GM12872 (cell line): ENCODE results near the gene HHIPL1.

ENCODE experiments used
- TF ChIP-seq, protein P1 (sequence below): IDR thresholded peaks from 3 replicates; pipeline ENCODE4 v1.5.1; 2011; ENCODE audit warnings: low read depth, mild to moderate bottlenecking, low read length, moderate library complexity; ENCODE audit not compliant: insufficient read depth

Gene HHIPL1

GRCh38 chr14:99660006-99660566 lies 15.2 kb downstream of the HHIPL1 start:
- TF ChIP-seq, protein P1, sequence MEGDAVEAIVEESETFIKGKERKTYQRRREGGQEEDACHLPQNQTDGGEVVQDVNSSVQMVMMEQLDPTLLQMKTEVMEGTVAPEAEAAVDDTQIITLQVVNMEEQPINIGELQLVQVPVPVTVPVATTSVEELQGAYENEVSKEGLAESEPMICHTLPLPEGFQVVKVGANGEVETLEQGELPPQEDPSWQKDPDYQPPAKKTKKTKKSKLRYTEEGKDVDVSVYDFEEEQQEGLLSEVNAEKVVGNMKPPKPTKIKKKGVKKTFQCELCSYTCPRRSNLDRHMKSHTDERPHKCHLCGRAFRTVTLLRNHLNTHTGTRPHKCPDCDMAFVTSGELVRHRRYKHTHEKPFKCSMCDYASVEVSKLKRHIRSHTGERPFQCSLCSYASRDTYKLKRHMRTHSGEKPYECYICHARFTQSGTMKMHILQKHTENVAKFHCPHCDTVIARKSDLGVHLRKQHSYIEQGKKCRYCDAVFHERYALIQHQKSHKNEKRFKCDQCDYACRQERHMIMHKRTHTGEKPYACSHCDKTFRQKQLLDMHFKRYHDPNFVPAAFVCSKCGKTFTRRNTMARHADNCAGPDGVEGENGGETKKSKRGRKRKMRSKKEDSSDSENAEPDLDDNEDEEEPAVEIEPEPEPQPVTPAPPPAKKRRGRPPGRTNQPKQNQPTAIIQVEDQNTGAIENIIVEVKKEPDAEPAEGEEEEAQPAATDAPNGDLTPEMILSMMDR, result no peak

DNA sequence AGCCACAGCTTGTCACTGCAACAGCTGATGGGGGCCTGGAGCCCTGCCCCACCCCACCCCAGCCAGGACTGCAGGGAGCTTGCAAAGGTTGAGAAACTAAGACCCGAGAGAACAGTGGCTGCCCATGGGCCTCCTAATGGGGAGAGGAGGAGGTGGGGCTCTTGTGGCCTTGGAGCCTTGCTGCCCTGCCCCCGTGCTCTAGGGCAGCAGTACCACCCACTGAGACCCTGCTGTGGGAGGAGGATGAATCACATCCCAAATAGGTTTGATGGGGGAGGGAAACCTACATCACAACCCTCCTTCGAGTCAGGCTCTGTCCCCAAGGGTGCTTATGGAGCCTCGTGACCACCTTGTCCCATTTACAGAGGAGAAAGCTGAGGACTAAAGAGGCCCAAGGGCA lies 15.9 kb downstream of the HHIPL1 start:
- TF ChIP-seq, protein P1, result no peak

DNA sequence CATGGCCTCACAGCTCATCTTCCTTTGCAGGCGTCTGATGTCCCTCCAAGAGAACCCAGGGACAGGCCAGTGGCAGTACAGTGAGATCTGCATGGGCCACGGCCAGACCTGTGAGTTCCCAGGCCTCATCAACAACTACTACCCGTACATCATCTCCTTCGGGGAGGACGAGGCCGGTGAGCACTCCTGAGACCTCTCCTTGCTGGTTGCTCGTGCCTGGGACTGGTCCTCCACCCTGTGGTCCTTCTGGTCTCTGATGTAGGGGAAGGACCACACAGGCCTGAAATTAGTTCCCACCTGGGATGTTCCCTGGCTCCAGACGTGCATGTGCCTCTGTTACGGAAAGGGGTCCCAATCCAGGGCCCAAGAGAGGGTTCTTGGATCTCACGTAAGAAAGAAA lies 17.9 kb downstream of the HHIPL1 start:
- TF ChIP-seq, protein P1, result no peak

DNA sequence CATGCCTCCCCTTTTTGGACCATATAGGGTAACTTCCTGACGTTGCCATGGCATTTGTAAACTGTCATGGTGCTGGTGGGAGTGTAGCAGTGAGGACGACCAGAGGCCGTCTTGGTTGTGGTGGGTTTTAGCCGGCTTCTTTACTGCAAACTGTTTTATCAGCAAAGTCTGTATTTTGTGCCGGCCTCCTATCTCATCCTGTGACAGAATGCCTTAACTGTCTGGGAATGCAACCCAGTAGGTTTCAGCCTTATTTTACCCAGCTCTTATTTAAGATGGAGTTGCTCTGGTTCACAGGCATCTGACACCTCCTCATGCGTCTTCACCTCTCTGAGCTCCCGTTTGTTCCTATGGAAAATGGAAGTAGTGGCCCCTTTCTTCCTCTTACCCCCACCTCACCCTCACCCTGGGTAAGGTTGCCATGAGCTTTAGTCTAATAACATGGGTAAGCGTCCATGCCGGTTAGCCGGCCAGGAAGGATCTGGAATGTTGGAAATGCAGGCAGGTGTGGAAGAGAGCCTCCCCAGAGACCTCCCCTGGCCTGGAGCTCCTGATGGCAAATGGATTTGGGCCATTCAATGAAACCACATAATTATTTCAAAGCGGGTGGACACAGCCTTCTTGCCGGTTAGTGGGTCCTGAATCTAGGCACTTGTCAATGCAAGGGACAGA lies 18.6 kb downstream of the HHIPL1 start:
- TF ChIP-seq, protein P1, result no peak

DNA sequence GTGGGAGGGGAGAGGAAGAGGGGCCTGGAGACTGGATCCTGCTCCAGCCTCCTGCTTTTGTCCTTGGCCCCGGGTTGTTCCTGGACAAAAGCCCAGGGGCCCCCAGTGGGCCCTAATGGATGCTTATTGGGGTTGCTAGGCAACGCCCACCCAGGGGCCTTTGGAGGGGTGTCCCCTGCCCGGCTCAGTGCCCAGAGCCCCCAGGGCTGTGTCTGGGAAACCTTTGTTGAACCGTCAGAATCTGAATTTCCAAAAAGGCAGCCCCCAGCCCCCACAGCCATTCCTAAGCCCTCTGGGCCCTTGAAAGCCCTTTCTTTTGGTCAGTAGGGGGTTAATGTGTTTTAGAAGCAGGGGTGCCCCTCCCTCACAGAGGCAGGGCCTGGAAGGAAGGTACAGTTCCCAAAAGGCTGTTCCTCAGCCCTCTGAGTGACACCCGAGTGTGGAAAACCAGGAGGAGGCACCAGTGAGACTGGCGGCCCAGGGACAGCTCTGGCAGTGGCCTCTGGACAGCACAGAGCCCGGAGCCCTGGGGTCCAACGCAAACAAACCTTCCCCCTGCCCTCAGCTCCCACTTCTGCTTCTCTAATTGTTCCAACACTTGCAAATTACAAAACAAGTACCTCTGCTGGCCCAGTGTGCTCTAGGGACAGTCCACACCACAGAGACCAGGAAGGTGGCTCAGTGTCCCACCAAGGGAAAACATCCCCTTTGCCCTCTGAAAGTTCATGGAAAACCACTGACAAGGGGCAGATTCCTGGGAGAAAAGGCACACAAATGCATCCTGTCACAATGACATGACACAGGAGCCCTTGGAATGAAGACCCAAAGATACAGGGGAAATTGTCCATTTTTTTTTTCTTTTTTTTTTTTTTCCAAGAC lies 19.4 kb downstream of the HHIPL1 start:
- TF ChIP-seq, protein P1, result no peak

- TF ChIP-seq, protein P1, result no peak
Observed at GRCh38 chr14:99664937-99665273, 20.0 kb downstream of the HHIPL1 start.

DNA sequence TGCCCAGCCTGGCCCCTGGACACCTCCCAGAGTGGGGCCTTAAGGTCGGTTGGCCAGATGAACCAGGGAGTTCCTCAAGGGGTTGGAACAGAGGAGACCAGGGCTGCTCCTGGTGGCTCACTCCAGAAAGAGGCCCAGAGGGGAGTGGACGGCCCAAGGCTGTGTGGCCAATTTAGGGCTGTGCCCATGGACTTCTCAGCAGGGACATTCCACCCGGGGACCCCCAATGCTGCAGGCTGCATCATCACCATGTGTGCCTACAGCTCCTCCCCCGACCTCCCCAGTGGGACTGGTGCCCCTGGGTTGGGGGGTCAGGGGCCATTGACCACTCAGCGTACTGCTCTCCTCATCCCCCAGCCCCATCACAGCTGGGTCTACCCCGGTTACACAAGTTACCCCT lies 21.6 kb downstream of the HHIPL1 start:
- TF ChIP-seq, protein P1, result no peak
